ENCODE results near the gene ATP11B. TPM values are rescaled to one million over a fixed set of nuclear protein-coding genes. Genes with fewer than 3 reads are reported as not detected.

The ATP11B gene
- 39.8 and 148 TPM in 2 replicates for total RNA-seq

GRCh38 chr3:182792901-182793662 is at the start of gene ATP11B:
ATP11B (plus strand) TSS chr3:182793504; CDS start chr3:182793760, 256 bp downstream.

Other genes starting within 250 kb of the ATP11B start
- gene DCUN1D1, start 187.0 kb downstream of the ATP11B start, total RNA-seq = 13.3 and 32.7 TPM in 2 replicates

All from bladder microvascular endothelial cell (primary cell).